CD4-positive, alpha-beta T cell treated with Interleukin-21 for 1 hour (primary cell): ENCODE measurements around the gene PTCD2.
A peak's percentile ranks its signal among the peaks of the same experiment; 100 is the strongest.
"Not testable (repeated sequence)": the region's sequence is repeated elsewhere in the genome, so short reads cannot be mapped to it uniquely, and the experiment has no call there.

Experiments used
- DNase-seq: peaks from one replicate; pipeline ENCODE4 v3.0.0-alpha.2; 2020

PTCD2 gene

GRCh38 chr5:72298711-72299110, 21.5 kb upstream of the PTCD2 start:
- DNase-seq: no peak

GRCh38 chr5:72300590-72301339, 19.4 kb upstream of the PTCD2 start:
- DNase-seq: no peak

- DNase-seq: no peak
Observed at GRCh38 chr5:72301557-72301956, 18.6 kb upstream of the PTCD2 start.

GRCh38 chr5:72302171-72302570, 18.0 kb upstream of the PTCD2 start:
- no peak for DNase-seq

- DNase-seq: no peak
Observed at GRCh38 chr5:72305194-72306142, 14.7 kb upstream of the PTCD2 start.

GRCh38 chr5:72307573-72307967, 12.6 kb upstream of the PTCD2 start:
- DNase-seq: no peak

GRCh38 chr5:72307968-72308852, 12.0 kb upstream of the PTCD2 start:
- peak; percentile 96 for DNase-seq

GRCh38 chr5:72308853-72309191, 11.4 kb upstream of the PTCD2 start:
- DNase-seq: no peak

- DNase-seq: no peak
Observed at GRCh38 chr5:72313141-72313540, 7.0 kb upstream of the PTCD2 start.

- DNase-seq: no peak
Observed at GRCh38 chr5:72314571-72315172, 5.5 kb upstream of the PTCD2 start.

GRCh38 chr5:72319435-72319975, 668 bp upstream of the PTCD2 start:
- not testable (repeated sequence) for DNase-seq

- no peak for DNase-seq
Observed at GRCh38 chr5:72324189-72324825, 4.1 kb downstream of the PTCD2 start.

GRCh38 chr5:72325566-72326305, 5.6 kb downstream of the PTCD2 start:
- DNase-seq: no peak

- no peak for DNase-seq
Observed at GRCh38 chr5:72326306-72326649, 6.1 kb downstream of the PTCD2 start.

GRCh38 chr5:72328172-72328571, 8.0 kb downstream of the PTCD2 start:
- DNase-seq: no peak

GRCh38 chr5:72330712-72331111, 10.5 kb downstream of the PTCD2 start:
- no peak for DNase-seq

GRCh38 chr5:72337159-72337558, 17.0 kb downstream of the PTCD2 start:
- no peak for DNase-seq

GRCh38 chr5:72338689-72339209, 18.6 kb downstream of the PTCD2 start:
- DNase-seq: no peak

- DNase-seq: no peak
Observed at GRCh38 chr5:72346398-72346797, 26.2 kb downstream of the PTCD2 start.

GRCh38 chr5:72347801-72348308, 27.7 kb downstream of the PTCD2 start:
- DNase-seq: no peak

- DNase-seq: no peak
Observed at GRCh38 chr5:72351376-72351775, 31.2 kb downstream of the PTCD2 start.
